Loucy (cell line): ENCODE data around the gene PRKCG.

Experiments used
- EZH2phosphoT487 ChIP-seq: fragments of 200-600 bp; IDR thresholded peaks from 2 replicates; pipeline ENCODE4 v1.6.1; 2018; ENCODE audit warnings: antibody characterized with exemption, mild to moderate bottlenecking, moderate library complexity, borderline replicate concordance
- TF ChIP-seq, protein P1 (sequence below): fragments of 200-600 bp; sonication (generic); conservative IDR thresholded peaks from 2 replicates; pipeline ENCODE4 v1.5.1; 2014; ENCODE audit warnings: mild to moderate bottlenecking, antibody characterized with exemption, low read length

DNA sequence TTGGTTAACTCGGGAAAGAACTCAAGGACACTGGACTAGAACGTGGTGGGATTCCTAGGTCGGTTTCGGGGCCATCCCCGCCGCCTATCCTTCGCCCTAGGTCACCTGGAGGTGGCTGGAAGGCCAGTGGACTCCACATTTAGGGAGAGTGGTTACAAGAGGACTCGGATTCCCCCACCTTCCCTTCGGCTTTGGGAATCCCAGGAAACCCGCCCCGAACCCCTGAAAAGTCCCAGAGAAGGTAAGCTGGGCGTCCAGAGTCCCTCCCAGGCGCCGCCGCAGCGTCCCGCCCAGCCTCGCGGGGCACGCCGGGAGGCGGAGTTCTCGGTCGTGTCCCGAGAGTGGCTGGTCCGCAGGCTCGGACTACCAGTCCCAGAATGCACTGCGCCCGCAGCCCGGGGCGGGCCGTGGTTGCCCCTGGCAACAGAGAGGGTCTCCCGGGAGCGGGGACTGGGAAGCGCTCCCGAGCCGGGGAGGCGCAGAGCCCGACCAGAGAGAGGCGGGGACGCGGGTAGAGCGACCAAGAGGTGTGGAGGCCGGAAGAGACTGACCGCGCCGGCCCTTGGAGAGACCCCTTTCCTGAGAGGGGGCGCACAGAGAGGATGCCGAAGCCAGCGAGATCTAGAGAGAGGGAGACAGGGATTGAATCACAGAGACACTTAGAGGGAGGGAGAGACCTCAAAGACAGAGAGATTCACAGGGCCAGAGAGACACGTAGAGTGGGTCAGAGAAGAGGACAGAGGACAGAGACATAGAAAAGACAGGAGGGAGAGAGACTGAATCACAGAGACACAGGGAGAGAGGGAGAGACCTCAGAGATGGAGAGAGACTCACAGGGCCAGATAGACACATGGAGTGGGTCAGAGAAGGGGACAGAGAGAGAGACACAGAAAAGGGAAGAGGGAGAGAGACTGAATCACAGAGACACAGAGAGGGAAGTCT lies 2.6 kb upstream of the PRKCG start:
- TF ChIP-seq, protein P1, sequence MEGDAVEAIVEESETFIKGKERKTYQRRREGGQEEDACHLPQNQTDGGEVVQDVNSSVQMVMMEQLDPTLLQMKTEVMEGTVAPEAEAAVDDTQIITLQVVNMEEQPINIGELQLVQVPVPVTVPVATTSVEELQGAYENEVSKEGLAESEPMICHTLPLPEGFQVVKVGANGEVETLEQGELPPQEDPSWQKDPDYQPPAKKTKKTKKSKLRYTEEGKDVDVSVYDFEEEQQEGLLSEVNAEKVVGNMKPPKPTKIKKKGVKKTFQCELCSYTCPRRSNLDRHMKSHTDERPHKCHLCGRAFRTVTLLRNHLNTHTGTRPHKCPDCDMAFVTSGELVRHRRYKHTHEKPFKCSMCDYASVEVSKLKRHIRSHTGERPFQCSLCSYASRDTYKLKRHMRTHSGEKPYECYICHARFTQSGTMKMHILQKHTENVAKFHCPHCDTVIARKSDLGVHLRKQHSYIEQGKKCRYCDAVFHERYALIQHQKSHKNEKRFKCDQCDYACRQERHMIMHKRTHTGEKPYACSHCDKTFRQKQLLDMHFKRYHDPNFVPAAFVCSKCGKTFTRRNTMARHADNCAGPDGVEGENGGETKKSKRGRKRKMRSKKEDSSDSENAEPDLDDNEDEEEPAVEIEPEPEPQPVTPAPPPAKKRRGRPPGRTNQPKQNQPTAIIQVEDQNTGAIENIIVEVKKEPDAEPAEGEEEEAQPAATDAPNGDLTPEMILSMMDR: no peak
- TF ChIP-seq EZH2phosphoT487: no peak
